GM18867 (cell line): ENCODE measurements around the gene DNAJC25.
"Not testable (repeated sequence)": the region's sequence is repeated elsewhere in the genome, so short reads cannot be mapped to it uniquely, and the experiment has no call there.

Source experiments
- ATAC-seq: cut with Tn5 transposase; IDR thresholded peaks from one replicate; pipeline ENCODE4 v1.9.1; 2021; ENCODE audit warnings: mild to moderate bottlenecking, moderate library complexity; ENCODE audit not compliant: unreplicated experiment

Gene DNAJC25

GRCh38 chr9:111631214-111631971 lies at the start of gene DNAJC25:
DNAJC25 (plus strand) TSS chr9:111631334; CDS start chr9:111631408, 74 bp downstream.
- peak; percentile 97 for ATAC-seq

- no peak for ATAC-seq
Observed at GRCh38 chr9:111582888-111583287, 48.2 kb upstream of the DNAJC25 start.

GRCh38 chr9:111586378-111586777 lies 44.8 kb upstream of the DNAJC25 start:
- ATAC-seq = no peak

GRCh38 chr9:111588846-111589245 lies 42.3 kb upstream of the DNAJC25 start:
- no peak for ATAC-seq

GRCh38 chr9:111597852-111598732 lies 33.0 kb upstream of the DNAJC25 start:
- ATAC-seq = peak; percentile 48

- peak; percentile 25 for ATAC-seq
Observed at GRCh38 chr9:111598733-111599091, 32.4 kb upstream of the DNAJC25 start.

- ATAC-seq = no peak
Observed at GRCh38 chr9:111599092-111599954, 31.8 kb upstream of the DNAJC25 start, which contains the start of gene PTGR1. PTGR1 (minus strand) TSS chr9:111599647; CDS start chr9:111597422, 2,225 bp downstream.

- no peak for ATAC-seq
Observed at GRCh38 chr9:111599955-111600343, 31.2 kb upstream of the DNAJC25 start.

GRCh38 chr9:111601237-111602018 lies 29.7 kb upstream of the DNAJC25 start:
- ATAC-seq = no peak

GRCh38 chr9:111603041-111603440 lies 28.1 kb upstream of the DNAJC25 start:
- no peak for ATAC-seq

GRCh38 chr9:111604054-111604615 lies 27.0 kb upstream of the DNAJC25 start:
- no peak for ATAC-seq

- ATAC-seq = no peak
Observed at GRCh38 chr9:111605041-111605559, 26.0 kb upstream of the DNAJC25 start.

GRCh38 chr9:111610149-111610548 lies 21.0 kb upstream of the DNAJC25 start:
- no peak for ATAC-seq

GRCh38 chr9:111610845-111611244 lies 20.3 kb upstream of the DNAJC25 start:
- ATAC-seq = no peak

GRCh38 chr9:111613436-111614040 lies 17.6 kb upstream of the DNAJC25 start:
- no peak for ATAC-seq

GRCh38 chr9:111615928-111616327 lies 15.2 kb upstream of the DNAJC25 start:
- no peak for ATAC-seq

GRCh38 chr9:111617349-111617748 lies 13.8 kb upstream of the DNAJC25 start:
- ATAC-seq = not testable (repeated sequence)

GRCh38 chr9:111621895-111622480 lies 9.1 kb upstream of the DNAJC25 start:
- peak; percentile 59 for ATAC-seq

GRCh38 chr9:111622626-111623025 lies 8.5 kb upstream of the DNAJC25 start:
- ATAC-seq = no peak
